Neural cell (in vitro differentiated cells): ENCODE results near the gene FSD2. TPM values are rescaled to one million over a fixed set of nuclear protein-coding genes. Genes with fewer than 3 reads are reported as not detected.

ENCODE experiments used
- H2AFZ ChIP-seq: fragments of 200-600, 300-800 bp; sonication (generic), shearing (Covaris generic); 2 replicates; pipeline ENCODE4 v1.6.0; 2014; ENCODE audit warnings: low read depth, mild to moderate bottlenecking, antibody characterized with exemption, low read length, moderate library complexity
- H3F3A ChIP-seq: fragments of 200-600 bp; shearing (Covaris generic); 2 replicates; pipeline ENCODE4 v1.6.1; 2016; ENCODE audit warnings: mild to moderate bottlenecking, moderate library complexity, mixed read lengths, antibody characterized with exemption, low read length; ENCODE audit not compliant: insufficient read depth, poor library complexity, severe bottlenecking
- H3K27ac ChIP-seq: fragments of 200-600, 300-800 bp; sonication (generic), shearing (Covaris generic); 2 replicates; pipeline ENCODE4 v1.5.1; 2014; ENCODE audit warnings: mild to moderate bottlenecking, low read length, moderate library complexity
- H3K27me3 ChIP-seq: fragments of 300-800, 200-600 bp; sonication (generic), shearing (Covaris generic); 2 replicates; pipeline ENCODE4 v1.6.0; 2014; ENCODE audit warnings: mild to moderate bottlenecking, low read depth, low read length, moderate library complexity; ENCODE audit not compliant: insufficient read depth
- H3K36me3 ChIP-seq: fragments of 300-800, 200-600 bp; sonication (generic), shearing (Covaris generic); 2 replicates; pipeline ENCODE4 v1.5.1; 2014; ENCODE audit warnings: mild to moderate bottlenecking, antibody characterized with exemption, low read length, moderate library complexity; ENCODE audit not compliant: insufficient read depth
- H3K4me2 ChIP-seq: fragments of 300-800, 200-600 bp; sonication (generic), shearing (Covaris generic); 2 replicates; pipeline ENCODE4 v1.6.0; 2014; ENCODE audit warnings: mild to moderate bottlenecking, low read length
- H3K4me3 ChIP-seq: fragments of 300-800, 200-600 bp; sonication (generic), shearing (Covaris generic); 2 replicates; pipeline ENCODE4 v1.5.1; 2014; ENCODE audit warnings: mild to moderate bottlenecking, low read length, moderate library complexity
- H3K79me2 ChIP-seq: fragments of 200-600 bp; shearing (Covaris generic); replicated peaks from 2 replicates; pipeline ENCODE4 v1.6.0; 2014; ENCODE audit warnings: mild to moderate bottlenecking, low read length, moderate library complexity; ENCODE audit not compliant: insufficient read depth
- H3K9ac ChIP-seq: fragments of 300-800, 200-600 bp; sonication (generic), shearing (Covaris generic); 2 replicates; pipeline ENCODE4 v1.6.1; 2016; ENCODE audit warnings: mild to moderate bottlenecking, low read length, mixed read lengths
- H3K9me2 ChIP-seq: fragments of 200-600 bp; shearing (Covaris generic); 2 replicates; pipeline ENCODE4 v1.6.1; 2016; ENCODE audit warnings: mild to moderate bottlenecking, low read length, mixed read lengths; ENCODE audit not compliant: insufficient read depth
- H3K9me3 ChIP-seq: fragments of 200-600, 300-800 bp; sonication (generic), shearing (Covaris generic); 2 replicates; pipeline ENCODE4 v1.6.1; 2016; ENCODE audit warnings: mild to moderate bottlenecking, mixed run types, low read length, moderate library complexity, mixed read lengths
- H4K20me1 ChIP-seq: fragments of 200-600 bp; shearing (Covaris generic); 2 replicates; pipeline ENCODE4 v1.6.1; 2016; ENCODE audit warnings: mild to moderate bottlenecking, mixed run types; ENCODE audit not compliant: insufficient read depth
- CTCF ChIP-seq: fragments of 450-650 bp; IDR thresholded peaks from 2 replicates; pipeline ENCODE4 v1.5.1; 2014; ENCODE audit warnings: antibody characterized with exemption, mild to moderate bottlenecking, moderate library complexity; ENCODE audit not compliant: poor library complexity, severe bottlenecking
- EP300 ChIP-seq: fragments of 450-650 bp; conservative IDR thresholded peaks from 2 replicates; pipeline ENCODE4 v1.6.1; 2014; ENCODE audit warnings: antibody characterized with exemption, mild to moderate bottlenecking, moderate library complexity; ENCODE audit not compliant: poor library complexity, severe bottlenecking
- EZH2 ChIP-seq: fragments of 200-600, 300-800 bp; shearing (Covaris generic), sonication (generic); IDR thresholded peaks from 2 replicates; pipeline ENCODE4 v1.6.1; 2014; ENCODE audit warnings: antibody characterized with exemption, low read length, borderline replicate concordance, mild to moderate bottlenecking; ENCODE audit not compliant: insufficient read depth, poor library complexity, severe bottlenecking
- MXI1 ChIP-seq: fragments of 450-650 bp; conservative IDR thresholded peaks from 2 replicates; pipeline ENCODE4 v1.6.1; 2014; ENCODE audit warnings: antibody characterized with exemption, mild to moderate bottlenecking; ENCODE audit not compliant: poor library complexity, severe bottlenecking
- POLR2AphosphoS5 ChIP-seq: IDR thresholded peaks from 2 replicates; pipeline ENCODE4 v1.6.1; 2012
- RAD21 ChIP-seq: fragments of 450-650 bp; conservative IDR thresholded peaks from 2 replicates; pipeline ENCODE4 v1.6.1; 2014; ENCODE audit warnings: antibody characterized with exemption, mild to moderate bottlenecking, moderate library complexity
- REST ChIP-seq: IDR thresholded peaks from 2 replicates; pipeline ENCODE4 v1.6.1; 2012; ENCODE audit warnings: borderline replicate concordance
- SMC3 ChIP-seq: fragments of 450-650 bp; conservative IDR thresholded peaks from 2 replicates; pipeline ENCODE4 v1.6.1; 2014; ENCODE audit warnings: antibody characterized with exemption, mild to moderate bottlenecking, moderate library complexity; ENCODE audit not compliant: poor library complexity
- TAF1 ChIP-seq: IDR thresholded peaks from 2 replicates; pipeline ENCODE4 v1.6.1; 2012; ENCODE audit warnings: low read depth
- polyA plus RNA-seq: library from polyadenylated mRNA; depleted of rRNA; stranded (reverse); fragments of >200 nt; gene quantifications from 2 replicates; pipeline ENCODE4 v1.2.3, GENCODE V29; 2014

The FSD2 gene
- polyA plus RNA-seq, 1 donor from 2014 or later, result not detected

- no peaks in the 10 kb centered on the region for H3K36me3 ChIP-seq
Measured at GRCh38 chr15:82820128-82820527, 14.3 kb upstream of the FSD2 start.

GRCh38 chr15:82812994-82813393 lies 7.1 kb upstream of the FSD2 start:
- TF ChIP-seq MXI1 (no peak), POLR2AphosphoS5 (no peak), REST (no peak)
- no peak overlapping the region for H3K9ac ChIP-seq
- H2AFZ ChIP-seq, result no peak overlapping the region
- no peak overlapping the region for H3K27ac ChIP-seq
- H3K9me2 ChIP-seq, result no peaks in the 10 kb centered on the region
- H3K79me2 ChIP-seq, result peaks cover 16% of the 10 kb centered on the region
- H3K36me3 ChIP-seq, result no peaks in the 10 kb centered on the region
- no peak overlapping the region for H3K4me3 ChIP-seq
- no peak overlapping the region for H3K4me2 ChIP-seq
- H3K9me3 ChIP-seq, result no peaks in the 10 kb centered on the region
- no peaks in the 10 kb centered on the region for H3K27me3 ChIP-seq
- H3F3A ChIP-seq, result peaks cover 7% of the 10 kb centered on the region
- no peaks in the 10 kb centered on the region for H4K20me1 ChIP-seq

More at GRCh38 chr15:82820128-82820527, 14.3 kb upstream of the FSD2 start:
- TF ChIP-seq REST, result no peak
- no peak for TF ChIP-seq RAD21
- no peak for TF ChIP-seq SMC3
- no peak for TF ChIP-seq CTCF
- TF ChIP-seq MXI1, result no peak
- no peak for TF ChIP-seq TAF1
- no peak for TF ChIP-seq EZH2
- TF ChIP-seq EP300, result no peak
- no peak for TF ChIP-seq POLR2AphosphoS5
- Histone ChIP-seq H3K4me3 (no peak overlapping the region), H4K20me1 (no peaks in the 10 kb centered on the region), H3K4me2 (no peak overlapping the region), H2AFZ (no peak overlapping the region), H3K9me2 (no peaks in the 10 kb centered on the region), H3K27me3 (no peaks in the 10 kb centered on the region), H3K9ac (no peak overlapping the region), H3F3A (no peaks in the 10 kb centered on the region), H3K27ac (no peak overlapping the region), H3K9me3 (no peaks in the 10 kb centered on the region), H3K79me2 (no peaks in the 10 kb centered on the region)
